Left ventricle myocardium inferior (tissue), 1 donor: Measurements from ENCODE around the gene CDHR2. TPM values are rescaled to one million over a fixed set of nuclear protein-coding genes. Genes with fewer than 3 reads are reported as not detected.

Experiments
- DNase-seq: peaks from one replicate; pipeline ENCODE4 v3.0.0-alpha.2; 2020
- H3K27ac ChIP-seq: fragments of 200-600 bp; replicated peaks from 2 replicates; pipeline ENCODE4 v1.8.0; 2021
- H3K27me3 ChIP-seq: fragments of 200-600 bp; 2 replicates; pipeline ENCODE4 v1.8.0; 2021; ENCODE audit warnings: low read depth
- H3K36me3 ChIP-seq: fragments of 200-600 bp; 2 replicates; pipeline ENCODE4 v1.8.0; 2021
- H3K4me1 ChIP-seq: fragments of 200-600 bp; 2 replicates; pipeline ENCODE4 v1.8.0; 2021
- H3K4me3 ChIP-seq: fragments of 200-600 bp; 2 replicates; pipeline ENCODE4 v1.8.0; 2021; ENCODE audit warnings: mild to moderate bottlenecking, moderate library complexity
- H3K9me3 ChIP-seq: fragments of 200-600 bp; replicated peaks from 2 replicates; pipeline ENCODE4 v1.8.0; 2021
- CTCF ChIP-seq: fragments of 200-600 bp; IDR thresholded peaks from 2 replicates; pipeline ENCODE4 v1.8.0; 2021; ENCODE audit warnings: antibody characterized with exemption, mild to moderate bottlenecking, borderline replicate concordance
- intact Hi-C: fragments of 100-400 bp; cut with micrococcal nuclease; formaldehyde crosslinking; loops from one replicate; pipeline ENCODE4 v1.11.0; 2022
- total RNA-seq: library from RNA; stranded (reverse); fragmentation: NEBNext Ultra II Directional; extraction: Animal tissue kit (Norgen Biotek cat#: 25700); gene quantifications from one replicate; pipeline ENCODE4 v1.2.1, GENCODE V29; 2021
- donor health status: DM: no; HTN: yes; CAD: no; lungs with severe emphysema.

The CDHR2 gene
- total RNA-seq, 1 donor from 2014 or later = 0.33 TPM

GRCh38 chr5:176532795-176533194, 16.3 kb upstream of the CDHR2 start:
- Histone ChIP-seq H3K9me3 (no peaks in the 10 kb centered on the region), H3K27ac (peak overlapping the region; percentile 100), H3K27me3 (no peaks in the 10 kb centered on the region), H3K4me3 (peak overlapping the region; percentile 93), H3K4me1 (peaks cover 87% of the 10 kb centered on the region), H3K36me3 (peaks cover 43% of the 10 kb centered on the region)
- TF ChIP-seq CTCF = no peak
- intact Hi-C loops = no loop called here
- no peak for DNase-seq

GRCh38 chr5:176533390-176533789, 15.8 kb upstream of the CDHR2 start:
- Histone ChIP-seq H3K27me3 (no peaks in the 10 kb centered on the region), H3K36me3 (peaks cover 37% of the 10 kb centered on the region), H3K9me3 (no peaks in the 10 kb centered on the region), H3K4me1 (peaks cover 88% of the 10 kb centered on the region), H3K27ac (peak overlapping the region; percentile 100), H3K4me3 (peak overlapping the region; percentile 93)
- TF ChIP-seq CTCF = no peak
- DNase-seq = peak; percentile 51
- intact Hi-C loops = no loop called here

- Histone ChIP-seq H3K4me1 (peaks cover 88% of the 10 kb centered on the region), H3K4me3 (peak overlapping the region; percentile 93), H3K27ac (peak overlapping the region; percentile 100), H3K9me3 (no peaks in the 10 kb centered on the region), H3K36me3 (peaks cover 30% of the 10 kb centered on the region), H3K27me3 (no peaks in the 10 kb centered on the region)
- TF ChIP-seq CTCF = no peak
- intact Hi-C loops = no loop called here
- peak; percentile 36 for DNase-seq
These were observed 15.1 kb upstream of the CDHR2 start for GRCh38 chr5:176533894-176534611.

- no peaks in the 10 kb centered on the region for H3K9me3 ChIP-seq
- intact Hi-C loops = no loop called here
- no peaks in the 10 kb centered on the region for H3K27me3 ChIP-seq
- no peak for TF ChIP-seq CTCF
- H3K4me1 ChIP-seq = peaks cover 83% of the 10 kb centered on the region
- H3K36me3 ChIP-seq = peaks cover 25% of the 10 kb centered on the region
- no peak for DNase-seq
- H3K4me3 ChIP-seq = peak overlapping the region; percentile 93
- peak overlapping the region; percentile 100 for H3K27ac ChIP-seq
These were observed 14.5 kb upstream of the CDHR2 start for GRCh38 chr5:176534640-176535039.

GRCh38 chr5:176535101-176535663, 14.0 kb upstream of the CDHR2 start:
- Histone ChIP-seq H3K4me3 (peak overlapping the region; percentile 93), H3K27ac (peak overlapping the region; percentile 100), H3K36me3 (peaks cover 19% of the 10 kb centered on the region), H3K27me3 (no peaks in the 10 kb centered on the region), H3K4me1 (peaks cover 82% of the 10 kb centered on the region), H3K9me3 (no peaks in the 10 kb centered on the region)
- intact Hi-C loops = no loop called here
- DNase-seq = no peak
- no peak for TF ChIP-seq CTCF
